NCI-H2081 treated with DMSO at 0.1 percent for 48 hours (cell line): ENCODE measurements around the gene NFILZ.

Source experiments
- DNase-seq: peaks from one replicate; lab custom pipeline; 2025; lab: John Stamatoyannopoulos, UW

Gene NFILZ

DNA sequence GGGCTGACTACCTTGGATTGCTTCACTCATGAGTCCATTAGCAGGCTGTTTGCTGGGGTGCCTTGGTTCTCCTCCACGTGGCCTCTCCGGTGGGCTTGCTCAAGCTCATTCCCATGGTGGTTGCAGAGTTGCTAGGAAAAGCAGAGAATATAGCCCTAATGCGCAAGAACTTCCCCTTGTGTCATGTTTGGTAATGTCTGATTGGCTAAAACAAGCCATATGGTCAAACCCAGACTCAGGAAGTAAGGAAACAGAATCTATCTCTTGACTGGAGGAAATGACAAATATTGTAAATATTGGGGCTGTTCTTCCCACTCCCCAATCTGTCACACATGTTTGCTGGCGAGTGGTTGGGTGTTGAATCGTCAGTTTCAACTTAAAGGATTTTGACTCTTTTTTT, 12.1 kb downstream of the NFILZ start:
- DNase-seq = no peak

GRCh38 chr19:8643860-8644653, 13.6 kb downstream of the NFILZ start:
- no peak for DNase-seq

DNA sequence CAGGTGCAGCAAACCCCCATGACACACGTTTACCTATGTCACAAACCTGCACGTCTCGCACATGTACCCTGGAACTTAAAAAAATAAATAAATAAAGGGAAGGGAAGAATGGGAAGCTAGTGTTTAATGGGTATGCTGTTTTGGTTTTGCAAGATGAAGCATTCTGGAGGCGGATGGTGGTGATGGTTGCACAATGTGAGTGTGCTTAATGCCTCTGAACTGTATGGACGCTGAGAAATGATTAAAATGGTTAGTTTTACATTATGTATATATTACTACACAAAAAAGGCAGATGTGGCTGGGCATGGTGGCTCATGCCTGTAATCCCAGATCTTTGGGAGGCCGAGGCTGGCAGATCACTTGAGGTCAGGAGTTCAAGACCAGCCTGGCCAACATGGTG, 17.8 kb downstream of the NFILZ start:
- DNase-seq = no peak

DNA sequence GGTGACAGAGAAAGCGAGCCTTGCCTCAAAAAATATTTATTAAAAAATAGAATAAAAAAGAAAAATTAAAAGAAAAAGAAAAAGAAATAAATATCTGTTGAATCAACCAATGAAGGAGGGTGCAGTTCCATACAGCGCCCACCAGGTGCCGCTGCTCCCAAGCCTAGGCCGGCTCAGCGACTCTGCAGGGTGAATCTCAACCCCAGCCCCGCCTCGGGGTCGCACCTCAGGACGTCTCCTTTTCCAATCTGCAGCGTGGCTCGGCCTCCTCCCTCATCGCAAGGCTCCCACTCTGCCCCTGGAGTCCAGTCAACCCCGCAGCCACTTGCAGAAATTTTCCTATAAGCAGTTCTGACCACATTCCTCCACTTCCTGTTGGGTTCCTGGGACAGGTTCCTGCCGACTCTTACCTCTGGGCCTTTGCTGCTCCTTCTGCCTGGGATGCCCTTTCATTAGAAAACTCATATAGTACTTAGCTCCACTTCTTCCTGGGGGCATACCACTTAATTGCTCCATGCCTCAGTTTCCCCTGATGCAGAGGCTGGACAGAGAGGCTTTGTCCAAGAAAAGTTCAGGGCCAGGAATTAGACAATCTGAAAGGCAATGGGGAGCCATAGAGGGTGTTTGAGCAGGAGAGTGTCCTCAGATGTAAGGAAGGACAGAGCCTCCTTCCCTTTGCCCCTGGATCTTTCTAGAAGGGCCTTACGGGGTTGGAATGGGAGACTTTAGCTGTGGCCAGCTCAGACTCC, 24.3 kb downstream of the NFILZ start:
- DNase-seq = no peak

DNA sequence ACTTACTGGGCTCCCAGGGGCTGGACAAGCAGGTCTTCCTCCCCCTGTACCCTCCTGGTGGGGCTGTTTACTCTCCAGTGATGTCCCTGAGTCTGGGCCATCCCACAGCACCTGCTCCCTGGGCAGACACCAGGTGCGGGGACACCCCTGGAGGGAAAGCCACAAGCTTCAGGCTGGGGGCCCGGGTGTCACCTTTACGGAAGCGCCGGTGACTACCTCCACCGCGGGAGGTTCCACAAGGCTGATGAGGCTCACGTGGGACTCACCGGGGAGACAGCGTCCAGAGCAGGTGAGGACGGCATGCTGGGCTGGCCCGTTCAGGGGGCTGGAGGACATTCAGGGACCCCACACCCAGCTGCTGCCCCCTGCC, 24.9 kb downstream of the NFILZ start:
- no peak for DNase-seq

DNA sequence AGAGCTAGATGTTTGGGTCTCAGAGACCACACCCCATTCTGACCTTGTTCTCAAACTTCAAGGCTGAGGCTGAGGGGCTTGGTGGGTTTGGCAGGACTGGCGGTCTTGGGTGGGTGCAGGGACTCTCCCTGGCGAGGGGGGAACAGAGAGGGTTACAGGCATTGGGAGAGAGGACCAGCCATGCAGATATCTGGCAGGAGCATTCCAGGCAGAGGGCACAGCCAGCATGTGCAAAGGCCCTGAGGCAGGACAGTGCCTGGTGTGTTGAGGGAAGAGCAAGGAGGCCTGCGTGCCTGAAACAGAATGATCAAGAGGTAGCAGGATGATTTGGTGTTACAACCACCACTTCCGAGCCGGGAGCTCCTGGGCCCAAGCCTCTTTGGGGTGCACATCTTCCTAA, 27.4 kb downstream of the NFILZ start:
- no peak for DNase-seq

DNA sequence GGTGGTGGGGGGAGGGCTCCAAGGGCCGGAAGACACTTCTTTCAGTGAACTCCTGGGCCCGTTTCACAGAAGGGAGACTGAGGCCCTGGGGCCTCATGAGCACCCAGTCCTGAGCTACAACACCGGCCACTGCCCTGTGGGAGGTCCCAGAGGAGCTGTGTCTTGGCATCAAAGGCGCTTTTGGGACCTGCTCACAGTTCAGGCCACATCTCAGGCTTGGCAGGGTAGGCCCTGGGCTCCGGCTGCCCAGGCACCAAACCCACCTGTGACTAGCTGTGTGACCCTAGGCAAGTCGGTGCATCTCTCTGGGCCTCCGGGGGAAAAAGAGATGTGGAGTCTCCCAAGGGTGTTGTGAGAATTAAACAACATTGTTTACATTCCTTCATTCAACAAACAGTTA, 29.5 kb downstream of the NFILZ start:
- no peak for DNase-seq

DNA sequence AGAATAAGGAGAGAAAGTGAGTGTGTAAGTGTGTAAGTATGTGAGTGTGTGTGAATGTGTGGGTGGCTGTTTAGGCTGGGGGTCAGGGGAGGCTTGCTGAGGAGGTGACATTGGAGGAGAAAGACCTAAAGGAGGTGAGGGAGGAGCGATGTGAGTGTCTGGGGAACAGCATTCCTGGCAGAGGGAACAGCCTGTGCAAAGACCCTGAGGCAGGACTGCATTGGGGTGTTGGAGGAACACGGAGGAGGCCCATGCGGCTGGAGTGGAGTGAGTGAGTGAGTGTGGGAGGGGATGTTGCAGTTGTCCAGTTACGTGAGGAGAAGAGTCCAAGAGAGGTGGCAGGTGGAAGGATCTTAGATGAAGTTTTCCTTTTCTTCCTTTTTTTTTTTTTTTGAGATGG, 31.8 kb downstream of the NFILZ start:
- no peak for DNase-seq

DNA sequence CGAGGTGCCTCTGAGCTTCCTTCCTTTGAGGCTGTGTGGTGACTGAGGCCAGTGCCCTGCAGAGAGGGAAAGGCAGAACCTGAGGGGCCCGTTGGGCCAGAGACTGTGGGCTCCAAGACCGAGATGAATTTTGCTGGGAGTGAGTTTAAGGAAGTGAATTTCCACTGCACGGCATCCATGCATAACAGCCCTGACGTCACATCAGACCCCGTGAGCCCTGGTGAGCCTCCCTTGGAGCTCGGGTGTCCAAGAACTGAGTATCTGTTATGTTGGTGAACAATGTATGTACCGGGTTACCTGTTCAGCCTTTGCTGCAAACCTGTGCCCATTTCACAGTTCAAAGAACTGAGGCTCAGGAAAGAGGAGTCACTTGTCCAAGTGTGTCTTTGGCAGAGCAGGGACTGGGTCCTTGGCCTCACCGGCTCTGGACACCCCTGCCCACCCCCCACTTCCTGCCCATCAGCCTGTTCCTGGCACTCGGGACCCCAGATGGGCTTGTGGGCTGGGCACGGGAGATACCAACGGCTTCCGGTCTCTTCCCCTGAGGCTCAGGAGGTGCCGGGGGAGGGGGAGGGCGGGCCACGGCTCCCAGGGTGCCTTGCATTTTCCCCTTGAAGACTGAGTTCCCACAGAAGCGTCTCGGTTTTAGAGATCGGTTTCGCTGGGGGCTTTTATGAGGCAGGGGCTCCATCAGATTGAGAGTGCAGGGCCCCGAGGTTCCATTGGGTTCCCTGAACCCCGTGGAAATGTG, 33.7 kb downstream of the NFILZ start:
- no peak for DNase-seq

- DNase-seq = no peak
Measured at GRCh38 chr19:8664671-8665057, 34.2 kb downstream of the NFILZ start.

- DNase-seq = no peak
Measured at GRCh38 chr19:8665468-8666213, 35.2 kb downstream of the NFILZ start.

GRCh38 chr19:8666814-8667405, 36.5 kb downstream of the NFILZ start:
- DNase-seq = no peak

DNA sequence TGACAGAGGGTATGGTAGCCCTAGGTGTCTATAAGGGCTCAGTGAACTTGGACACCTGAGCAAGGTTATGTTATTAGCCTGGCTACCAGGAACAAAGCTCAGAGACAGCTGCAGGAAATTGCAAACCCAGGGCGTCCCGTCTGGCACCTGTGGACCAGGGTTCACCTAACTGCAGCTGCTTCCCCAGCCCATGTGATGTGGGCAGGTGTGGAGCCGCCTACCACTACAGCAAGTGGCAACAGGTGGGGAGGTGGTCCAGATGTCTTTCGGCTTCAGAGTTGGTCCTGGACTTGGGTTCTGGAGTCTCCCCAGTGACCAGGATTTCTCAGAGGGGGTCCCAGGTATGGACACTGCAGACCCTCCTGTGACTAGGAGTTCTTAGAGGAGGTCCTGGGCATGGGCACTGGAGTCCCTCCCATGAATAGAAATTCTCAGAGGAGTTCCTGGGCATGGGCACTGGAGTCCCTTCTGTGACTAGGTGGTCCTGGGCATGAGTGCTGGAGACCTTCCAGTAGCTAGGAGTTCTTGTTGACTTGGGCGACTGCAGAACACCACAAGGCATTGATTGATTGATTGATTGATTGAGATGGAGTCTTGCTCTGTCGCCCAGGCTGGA, 43.0 kb downstream of the NFILZ start:
- DNase-seq = no peak

- DNase-seq = no peak
Measured at GRCh38 chr19:8675066-8675465, 44.6 kb downstream of the NFILZ start.

DNA sequence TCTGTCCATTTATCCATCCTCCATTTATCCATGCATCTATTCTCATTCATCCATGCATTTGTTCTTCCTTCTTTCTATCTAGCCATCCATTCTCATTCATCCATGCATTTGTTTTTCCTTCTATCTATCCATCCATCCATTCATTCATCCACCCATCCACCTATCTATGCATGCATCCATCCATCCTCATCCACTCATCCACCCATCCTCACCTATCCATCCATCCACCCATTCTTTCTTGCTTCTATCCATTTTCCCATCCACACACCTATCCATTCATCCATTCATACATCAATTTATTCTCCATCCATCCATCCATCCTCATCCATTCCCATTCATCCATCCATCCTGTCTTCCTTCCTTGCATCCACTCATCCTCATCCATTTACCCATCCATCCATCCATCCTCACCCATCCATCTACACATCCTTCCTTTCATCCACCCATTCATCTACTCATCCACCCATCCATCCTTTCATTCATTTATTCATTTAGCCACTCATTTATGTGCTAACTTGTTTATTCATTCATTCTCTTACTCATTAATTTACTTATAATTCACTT, 47.9 kb downstream of the NFILZ start:
- DNase-seq = no peak
